HepG2 (cell line): ENCODE data around the gene SAMD9L. TPM values are rescaled to one million over a fixed set of nuclear protein-coding genes. Genes with fewer than 3 reads are reported as not detected.

Experiments
- ATAC-seq: fragments of 200-7000 bp; cut with Tn5 transposase; 3 replicates; pipeline ENCODE4 v1.9.1; 2020; ENCODE audit warnings: mild to moderate bottlenecking, moderate library complexity
- BruUV-seq: library from RNA; stranded (reverse); fragments of 400-500 nt; replicated peaks from 2 replicates; lab custom pipeline; 2021; lab: Mats Ljungman, UMichigan
- CTCF ChIA-PET: fragments of 300-600 bp; formaldehyde crosslinking; extraction: SDS; loops from one replicate; lab custom pipeline; 2021; ENCODE audit warnings: low total read pairs, inconsistent platforms, low intra/inter-chr PET ratio; lab: Yijun Ruan, JAX
- POLR2A ChIA-PET: fragments of 350-600 bp; sonication (Branson Sonifier 250); formaldehyde crosslinking; loops from one replicate; lab custom pipeline; 2020; ENCODE audit warnings: antibody characterized with exemption, inconsistent platforms; lab: Yijun Ruan, JAX
- DNase-seq: peaks from one replicate; pipeline ENCODE4 v3.0.0-alpha.2; 2015; ENCODE audit warnings: low spot score
- FAIRE-seq: peaks from 3 replicates; lab custom pipeline; 2011; peaks lifted over from hg19 to GRCh38; lab: Jason Lieb, UNC
- H2AFZ ChIP-seq: one replicate; pipeline ENCODE4 v1.6.1; 2011; ENCODE audit warnings: low read length, inconsistent platforms
- H3K27ac ChIP-seq: fragments of 300-600 bp; 3 replicates; pipeline ENCODE4 v1.8.0; 2011; ENCODE audit warnings: mixed run types, mild to moderate bottlenecking, mixed read lengths, low read length, inconsistent platforms; ENCODE audit not compliant: insufficient read depth; ENCODE audit errors: extremely low read length
- H3K27me3 ChIP-seq, 2 experiments: fragments of 200-600 bp in 1 of 2; 2 replicates in 1 of 2; 3 replicates in 1 of 2; pipeline versions ENCODE4 v1.6.0 to v1.8.0; 2011; ENCODE audit warnings: low read length in 2 of 2, mild to moderate bottlenecking in 2 of 2, moderate library complexity in 2 of 2, inconsistent platforms in 1 of 2; ENCODE audit not compliant: insufficient read depth in 2 of 2, control insufficient read depth in 1 of 2
- H3K36me3 ChIP-seq, 2 experiments: fragments of 200-600 bp in 1 of 2; replicated peaks in 1 of 2; 2 replicates in 1 of 2; 3 replicates in 1 of 2; pipeline versions ENCODE4 v1.5.1 to v1.8.0; 2011; ENCODE audit warnings: low read length in 2 of 2, inconsistent platforms in 1 of 2; ENCODE audit not compliant: insufficient read depth in 2 of 2, control insufficient read depth in 1 of 2
- H3K4me1 ChIP-seq: 2 replicates; pipeline ENCODE4 v1.5.1; 2012; ENCODE audit warnings: low read length, inconsistent platforms; ENCODE audit not compliant: insufficient read depth
- H3K4me2 ChIP-seq: 2 replicates; pipeline ENCODE4 v1.6.0; 2011; ENCODE audit warnings: low read depth, low read length, inconsistent platforms
- H3K4me3 ChIP-seq, 3 experiments: fragments of 200-600 bp in 1 of 3; sonication (generic), shearing (Covaris generic) in 1 of 3; replicated peaks in 1 of 3; 2 replicates each; pipeline ENCODE4 v1.5.1; 2011 to 2016; ENCODE audit warnings: low read length in 3 of 3, inconsistent platforms in 2 of 3, low read depth in 2 of 3, mild to moderate bottlenecking in 2 of 3, control low read depth in 1 of 3, mixed read lengths in 1 of 3; ENCODE audit not compliant: insufficient read depth in 1 of 3
- H3K79me2 ChIP-seq: one replicate; pipeline ENCODE4 v1.6.1; 2011; ENCODE audit warnings: low read length, inconsistent platforms; ENCODE audit not compliant: insufficient read depth
- H3K9ac ChIP-seq: 2 replicates; pipeline ENCODE4 v1.6.0; 2011; ENCODE audit warnings: mild to moderate bottlenecking, low read depth, low read length, inconsistent platforms; ENCODE audit not compliant: insufficient read depth
- H3K9me3 ChIP-seq: 2 replicates; pipeline ENCODE4 v1.5.1; 2012; ENCODE audit warnings: mild to moderate bottlenecking, low read length
- H4K20me1 ChIP-seq: 2 replicates; pipeline ENCODE4 v1.6.0; 2011; ENCODE audit warnings: inconsistent platforms, mild to moderate bottlenecking, low read length, moderate library complexity; ENCODE audit not compliant: insufficient read depth
- MAFF ChIP-seq: IDR thresholded peaks from 2 replicates; pipeline ENCODE4 v1.6.1; 2011; ENCODE audit warnings: low read depth, low read length, improper control_type of control experiment
- MAFK ChIP-seq, 2 experiments: IDR thresholded peaks in 1 of 2; conservative IDR thresholded peaks in 1 of 2; 2 replicates each; pipeline ENCODE4 v1.6.1; 2011; ENCODE audit warnings: improper control_type of control experiment in 2 of 2, low read length in 2 of 2
- ZNF230 ChIP-seq: sonication (generic); formaldehyde crosslinking; IDR thresholded peaks from 2 replicates; pipeline ENCODE4 v1.4.0; 2020; ENCODE audit warnings: mild to moderate bottlenecking, missing genetic modification reagents
- ZNF446 ChIP-seq: sonication (generic); formaldehyde crosslinking; IDR thresholded peaks from 2 replicates; pipeline ENCODE4 v1.5.0; 2020; ENCODE audit warnings: mild to moderate bottlenecking, missing genetic modification reagents
- WGBS: methylation state at CpG from one replicate; pipeline ENCODE4 v1.1.6; 2017; ENCODE audit warnings: low lambda C conversion rate; 5-methylcytosine and 5-hydroxymethylcytosine counted together
- in situ Hi-C: cut with HindIII; loops from 2 replicates; pipeline ENCODE4 v1.10.0; 2017; ENCODE audit warnings: low pct_unique_long_range_greater_than_20kb; ENCODE audit not compliant: extremely low pct_ligation_motif_present
- intact Hi-C: fragments of 100-400 bp; cut with micrococcal nuclease; formaldehyde crosslinking; loops from one replicate; pipeline ENCODE4 v1.10.0; 2022; ENCODE audit not compliant: unreplicated experiment
- polyA plus RNA-seq, 8 experiments: library from polyadenylated mRNA; depleted of rRNA in 3 of 8; stranded (reverse) in 7 of 8; unstranded in 1 of 8; fragments of >200 nt; fragmentation: Illumina TruSeq in 4 of 8; extraction: Trizol in 4 of 8; gene quantifications; 2 replicates each; pipeline versions ENCODE4 v1.2.1 to v1.2.3, GENCODE V29; 2011 to 2016; ENCODE audit warnings: low read depth in 4 of 8, missing spikeins in 1 of 8, mixed read lengths in 1 of 8; ENCODE audit not compliant: insufficient read depth in 1 of 8
- total RNA-seq, 5 experiments: library from RNA; depleted of rRNA; stranded (reverse); fragments of >200 nt; fragmentation: Illumina TruSeq; extraction: Trizol; gene quantifications; 2 replicates each; pipeline ENCODE4 v1.2.3, GENCODE V29; 2016; ENCODE audit warnings: low read depth in 1 of 5
- TF ChIP-seq, protein P1 (sequence below): sonication (generic); formaldehyde crosslinking; IDR thresholded peaks from 2 replicates; pipeline ENCODE4 v1.8.1; 2022; ENCODE audit warnings: mild to moderate bottlenecking, missing genetic modification reagents
- TF ChIP-seq, protein P2 (sequence below): sonication (generic); formaldehyde crosslinking; IDR thresholded peaks from 2 replicates; pipeline ENCODE4 v1.9.0; 2021; ENCODE audit warnings: missing genetic modification reagents, borderline replicate concordance
- TF ChIP-seq, protein P3 (sequence below): sonication (generic); formaldehyde crosslinking; IDR thresholded peaks from 2 replicates; pipeline ENCODE4 v1.9.0; 2021; ENCODE audit warnings: missing genetic modification reagents, mild to moderate bottlenecking, borderline replicate concordance
- TF ChIP-seq, protein P4 (sequence below): sonication (generic); formaldehyde crosslinking; IDR thresholded peaks from 2 replicates; pipeline ENCODE4 v1.4.0; 2020; ENCODE audit warnings: low read depth, mild to moderate bottlenecking, missing genetic modification reagents

SAMD9L gene
- total and polyA plus RNA-seq, 2 of the 13 experiments (the other 11 are each of a cell fraction or from before 2014, with no cell fraction given) = not detected

DNA sequence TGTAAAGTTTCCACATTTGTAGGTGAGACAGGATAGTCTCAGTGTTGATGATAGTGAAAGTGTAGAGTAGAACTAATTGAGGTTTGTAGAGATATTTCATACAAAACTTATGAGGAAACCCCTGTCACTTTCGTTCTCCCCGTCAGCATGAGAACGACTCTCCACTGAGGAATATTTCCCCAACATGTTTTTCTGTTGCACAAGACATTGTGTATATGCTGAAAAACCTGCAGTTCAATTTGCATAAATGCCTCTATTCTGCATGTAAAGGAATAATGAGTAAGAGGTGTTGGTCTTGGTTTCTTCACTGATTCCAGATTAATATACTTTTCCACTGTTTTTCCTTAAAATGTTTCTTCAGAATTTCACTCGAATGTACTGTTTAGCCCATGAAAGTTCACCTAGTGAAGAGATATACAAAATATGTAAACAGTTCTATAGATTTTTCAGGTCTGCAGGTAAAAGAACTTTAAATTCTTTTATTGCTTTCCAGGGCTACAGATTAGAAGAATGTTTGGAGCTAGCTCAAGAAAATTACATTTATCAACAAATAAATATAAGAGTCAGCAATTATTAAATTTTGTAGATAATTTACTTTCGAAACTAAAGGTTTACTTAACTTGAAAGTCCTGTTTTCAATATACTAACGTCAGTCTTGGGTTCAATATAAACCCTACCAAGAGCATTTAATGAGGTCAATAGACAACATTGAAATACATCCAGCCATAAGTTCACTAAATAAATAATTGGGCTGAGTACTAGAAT lies 40.9 kb upstream of the SAMD9L start:
- TF ChIP-seq ZNF446 (no peak), MAFK (conservative IDR thresholded peaks at IDR 0.05 in 1 of 2, IDR thresholded peaks at IDR 0.05 in 1 of 2; ENCODE audit: low read length in 2 of 2) (peak; percentile 48 to 74), MAFF (peak; percentile 69)
- TF ChIP-seq, all 625 proteins: peak for 2
- no TSS peak for BruUV-seq
- Histone ChIP-seq H3K79me2 (no peaks in the 10 kb centered on the region), H3K9me3 (no peaks in the 10 kb centered on the region), H3K4me1 (no peaks in the 10 kb centered on the region), H3K36me3 (no peaks in the 10 kb centered on the region), H3K4me3 (no peak overlapping the region), H3K27me3 (0 out of 5 replicates have a peak, but pooled peaks cover 0 to 4% of the 10 kb centered on the region in 2 experiments), H3K27ac (no peak overlapping the region), H3K4me2 (no peak overlapping the region), H3K9ac (no peak overlapping the region), H4K20me1 (no peaks in the 10 kb centered on the region), H2AFZ (no peak overlapping the region)
- intact Hi-C loops = no loop called here
- no peak for DNase-seq
- ATAC-seq = no peak
- FAIRE-seq = no peak
- POLR2A ChIA-PET = no interaction called here
- CTCF ChIA-PET = no interaction called here
- in situ Hi-C loops = no loop called here
- WGBS = 13% methylated on average over 6 of the region's 6 CpGs

DNA sequence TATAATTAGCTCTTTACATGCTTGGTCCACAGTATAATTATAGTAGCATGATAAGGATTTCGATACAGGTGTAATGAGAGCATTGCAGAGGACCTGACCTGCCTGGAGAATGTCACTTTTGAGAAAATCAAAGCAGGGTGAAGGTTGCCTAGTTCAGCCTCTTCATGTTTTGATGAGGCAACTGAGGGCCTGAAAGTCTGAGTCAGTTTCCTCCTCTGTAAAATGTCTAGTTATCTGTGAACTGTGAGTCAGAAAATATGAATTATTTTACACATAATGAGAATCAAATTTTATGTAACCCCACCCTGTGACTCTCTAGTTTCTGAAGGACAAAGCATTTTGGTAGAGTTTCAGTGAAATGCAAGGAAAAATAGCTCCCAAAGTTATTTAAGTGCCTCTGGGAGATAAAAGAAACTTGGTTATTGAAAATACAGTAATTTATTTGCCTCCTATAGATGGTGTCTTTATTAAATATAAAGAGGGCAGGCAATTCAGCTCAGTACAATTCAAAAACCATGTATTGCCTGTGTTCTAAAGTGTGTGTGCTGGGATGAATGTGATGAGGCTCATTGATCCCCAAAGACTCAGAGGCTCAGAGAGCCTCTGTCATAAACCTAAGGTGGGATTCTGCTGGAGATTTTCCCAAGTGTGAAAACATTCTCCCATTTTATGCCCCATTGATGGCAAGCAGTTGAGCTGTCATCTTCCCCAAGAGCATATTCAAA lies 37.3 kb upstream of the SAMD9L start:
- Histone ChIP-seq H3K9me3 (no peaks in the 10 kb centered on the region), H2AFZ (no peak overlapping the region), H3K9ac (no peak overlapping the region), H3K4me3 (no peak overlapping the region), H3K4me2 (no peak overlapping the region), H3K36me3 (no peaks in the 10 kb centered on the region), H3K4me1 (no peaks in the 10 kb centered on the region), H3K27me3 (no peaks in the 10 kb centered on the region; a peak in 1 of 5 replicates), H3K27ac (no peak overlapping the region), H3K79me2 (no peaks in the 10 kb centered on the region), H4K20me1 (no peaks in the 10 kb centered on the region)
- CTCF ChIA-PET = no interaction called here
- FAIRE-seq = no peak
- POLR2A ChIA-PET = no interaction called here
- intact Hi-C loops (no loop called here), in situ Hi-C loops (no loop called here)
- no TSS peak for BruUV-seq
- no peak for ATAC-seq
- DNase-seq = no peak
- 5% methylated on average over 1 of the region's 1 CpG for WGBS
- TF ChIP-seq, protein P1, sequence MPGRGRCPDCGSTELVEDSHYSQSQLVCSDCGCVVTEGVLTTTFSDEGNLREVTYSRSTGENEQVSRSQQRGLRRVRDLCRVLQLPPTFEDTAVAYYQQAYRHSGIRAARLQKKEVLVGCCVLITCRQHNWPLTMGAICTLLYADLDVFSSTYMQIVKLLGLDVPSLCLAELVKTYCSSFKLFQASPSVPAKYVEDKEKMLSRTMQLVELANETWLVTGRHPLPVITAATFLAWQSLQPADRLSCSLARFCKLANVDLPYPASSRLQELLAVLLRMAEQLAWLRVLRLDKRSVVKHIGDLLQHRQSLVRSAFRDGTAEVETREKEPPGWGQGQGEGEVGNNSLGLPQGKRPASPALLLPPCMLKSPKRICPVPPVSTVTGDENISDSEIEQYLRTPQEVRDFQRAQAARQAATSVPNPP = no peak
- TF ChIP-seq, protein P2, sequence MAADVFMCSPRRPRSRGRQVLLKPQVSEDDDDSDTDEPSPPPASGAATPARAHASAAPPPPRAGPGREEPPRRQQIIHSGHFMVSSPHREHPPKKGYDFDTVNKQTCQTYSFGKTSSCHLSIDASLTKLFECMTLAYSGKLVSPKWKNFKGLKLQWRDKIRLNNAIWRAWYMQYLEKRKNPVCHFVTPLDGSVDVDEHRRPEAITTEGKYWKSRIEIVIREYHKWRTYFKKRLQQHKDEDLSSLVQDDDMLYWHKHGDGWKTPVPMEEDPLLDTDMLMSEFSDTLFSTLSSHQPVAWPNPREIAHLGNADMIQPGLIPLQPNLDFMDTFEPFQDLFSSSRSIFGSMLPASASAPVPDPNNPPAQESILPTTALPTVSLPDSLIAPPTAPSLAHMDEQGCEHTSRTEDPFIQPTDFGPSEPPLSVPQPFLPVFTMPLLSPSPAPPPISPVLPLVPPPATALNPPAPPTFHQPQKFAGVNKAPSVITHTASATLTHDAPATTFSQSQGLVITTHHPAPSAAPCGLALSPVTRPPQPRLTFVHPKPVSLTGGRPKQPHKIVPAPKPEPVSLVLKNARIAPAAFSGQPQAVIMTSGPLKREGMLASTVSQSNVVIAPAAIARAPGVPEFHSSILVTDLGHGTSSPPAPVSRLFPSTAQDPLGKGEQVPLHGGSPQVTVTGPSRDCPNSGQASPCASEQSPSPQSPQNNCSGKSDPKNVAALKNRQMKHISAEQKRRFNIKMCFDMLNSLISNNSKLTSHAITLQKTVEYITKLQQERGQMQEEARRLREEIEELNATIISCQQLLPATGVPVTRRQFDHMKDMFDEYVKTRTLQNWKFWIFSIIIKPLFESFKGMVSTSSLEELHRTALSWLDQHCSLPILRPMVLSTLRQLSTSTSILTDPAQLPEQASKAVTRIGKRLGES = no peak
- TF ChIP-seq, protein P3, sequence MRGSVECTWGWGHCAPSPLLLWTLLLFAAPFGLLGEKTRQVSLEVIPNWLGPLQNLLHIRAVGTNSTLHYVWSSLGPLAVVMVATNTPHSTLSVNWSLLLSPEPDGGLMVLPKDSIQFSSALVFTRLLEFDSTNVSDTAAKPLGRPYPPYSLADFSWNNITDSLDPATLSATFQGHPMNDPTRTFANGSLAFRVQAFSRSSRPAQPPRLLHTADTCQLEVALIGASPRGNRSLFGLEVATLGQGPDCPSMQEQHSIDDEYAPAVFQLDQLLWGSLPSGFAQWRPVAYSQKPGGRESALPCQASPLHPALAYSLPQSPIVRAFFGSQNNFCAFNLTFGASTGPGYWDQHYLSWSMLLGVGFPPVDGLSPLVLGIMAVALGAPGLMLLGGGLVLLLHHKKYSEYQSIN (CRISPR knock-in tag) = no peak
- TF ChIP-seq, protein P4, sequence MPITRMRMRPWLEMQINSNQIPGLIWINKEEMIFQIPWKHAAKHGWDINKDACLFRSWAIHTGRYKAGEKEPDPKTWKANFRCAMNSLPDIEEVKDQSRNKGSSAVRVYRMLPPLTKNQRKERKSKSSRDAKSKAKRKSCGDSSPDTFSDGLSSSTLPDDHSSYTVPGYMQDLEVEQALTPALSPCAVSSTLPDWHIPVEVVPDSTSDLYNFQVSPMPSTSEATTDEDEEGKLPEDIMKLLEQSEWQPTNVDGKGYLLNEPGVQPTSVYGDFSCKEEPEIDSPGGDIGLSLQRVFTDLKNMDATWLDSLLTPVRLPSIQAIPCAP (CRISPR knock-in tag) = no peak
- TF ChIP-seq ZNF230 (CRISPR knock-in tag) = no peak
